Vagina (tissue), 2 donors: ENCODE results near the gene DCANP1. TPM values are rescaled to one million over a fixed set of nuclear protein-coding genes. Genes with fewer than 3 reads are reported as not detected.

Source experiments
- DNase-seq, 2 donors: peaks; one replicate each; pipeline ENCODE4 v3.0.0-alpha.2; 2017; ENCODE audit errors: extremely low spot score in 2 of 2
- H3K27ac ChIP-seq: fragments of 200-600 bp; sonication (generic); one replicate; pipeline ENCODE4 v1.5.1; 2019
- H3K27me3 ChIP-seq: fragments of 200-600 bp; sonication (generic); one replicate; pipeline ENCODE4 v1.5.1; 2019
- H3K36me3 ChIP-seq, 2 donors: fragments of 200-600 bp; sonication (generic); one replicate each; pipeline ENCODE4 v1.5.1; 2017 to 2019
- H3K4me1 ChIP-seq: fragments of 200-600 bp; sonication (generic); one replicate; pipeline ENCODE4 v1.5.1; 2019
- H3K4me3 ChIP-seq, 2 donors: fragments of 200-600 bp; sonication (generic); 1 replicate in 1 of 2; 2 replicates in 1 of 2; pipeline ENCODE4 v1.5.1; 2016 to 2019
- H3K9me3 ChIP-seq: fragments of 200-600 bp; sonication (generic); one replicate; pipeline ENCODE4 v1.5.1; 2019
- POLR2A ChIP-seq, 2 donors: fragments of 450-650 bp; IDR thresholded peaks; one replicate each; pipeline ENCODE4 v1.6.1; 2017; ENCODE audit warnings: antibody characterized with exemption in 2 of 2, mild to moderate bottlenecking in 2 of 2, moderate library complexity in 2 of 2
- POLR2AphosphoS5 ChIP-seq, 2 donors: sonication (generic); formaldehyde crosslinking; IDR thresholded peaks; one replicate each; pipeline ENCODE4 v1.9.0; 2017; ENCODE audit warnings: antibody characterized with exemption in 2 of 2, mild to moderate bottlenecking in 2 of 2, low read depth in 1 of 2; ENCODE audit not compliant: insufficient read depth in 1 of 2
- intact Hi-C: fragments of 100-400 bp; cut with DNase I; formaldehyde crosslinking; loops from one replicate; pipeline ENCODE4 v1.15.1; 2023
- total RNA-seq: library from RNA; depleted of rRNA; stranded (reverse); fragments of >200 nt; gene quantifications from one replicate; pipeline ENCODE4 v1.2.3, GENCODE V29; 2016
- TF ChIP-seq, protein P1 (sequence below), 3 experiments: fragments of 450-650 bp in 2 of 3; fragments of 200-600 bp in 1 of 3; sonication (generic) in 1 of 3; IDR thresholded peaks; one replicate each; pipeline ENCODE4 v1.5.1; 2017 to 2019; ENCODE audit warnings: antibody characterized with exemption in 3 of 3, mild to moderate bottlenecking in 2 of 3, moderate library complexity in 2 of 3

DCANP1 gene
- total RNA-seq, 1 donor from 2014 or later, result not detected

DNA sequence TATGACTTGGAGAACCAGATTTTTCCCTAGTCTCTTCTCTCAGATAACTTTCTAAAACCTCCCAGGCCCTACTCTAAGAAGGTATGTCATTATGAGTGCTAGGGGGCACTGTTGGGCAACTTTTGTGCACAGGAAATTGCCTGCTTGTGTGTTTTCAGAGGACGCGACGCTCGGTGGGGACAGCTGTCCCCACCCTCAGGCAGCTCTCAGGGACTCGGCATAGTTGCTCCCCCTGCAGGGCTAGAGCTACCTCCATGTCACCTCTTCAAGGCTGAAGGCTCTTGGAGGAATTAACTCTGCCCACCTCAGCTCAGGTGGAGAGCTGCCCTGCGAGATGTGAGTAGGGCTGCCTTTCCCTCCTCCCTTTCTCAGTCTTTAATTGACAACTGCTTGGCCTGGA lies 15.2 kb upstream of the DCANP1 start:
- no peak for DNase-seq
- Histone ChIP-seq H3K4me3 (no peak overlapping the region), H3K4me1 (no peaks in the 10 kb centered on the region), H3K36me3 (no peaks in the 10 kb centered on the region), H3K9me3 (no peaks in the 10 kb centered on the region), H3K27me3 (no peaks in the 10 kb centered on the region), H3K27ac (no peak overlapping the region)
- intact Hi-C loops, result no loop called here
- TF ChIP-seq, protein P1, sequence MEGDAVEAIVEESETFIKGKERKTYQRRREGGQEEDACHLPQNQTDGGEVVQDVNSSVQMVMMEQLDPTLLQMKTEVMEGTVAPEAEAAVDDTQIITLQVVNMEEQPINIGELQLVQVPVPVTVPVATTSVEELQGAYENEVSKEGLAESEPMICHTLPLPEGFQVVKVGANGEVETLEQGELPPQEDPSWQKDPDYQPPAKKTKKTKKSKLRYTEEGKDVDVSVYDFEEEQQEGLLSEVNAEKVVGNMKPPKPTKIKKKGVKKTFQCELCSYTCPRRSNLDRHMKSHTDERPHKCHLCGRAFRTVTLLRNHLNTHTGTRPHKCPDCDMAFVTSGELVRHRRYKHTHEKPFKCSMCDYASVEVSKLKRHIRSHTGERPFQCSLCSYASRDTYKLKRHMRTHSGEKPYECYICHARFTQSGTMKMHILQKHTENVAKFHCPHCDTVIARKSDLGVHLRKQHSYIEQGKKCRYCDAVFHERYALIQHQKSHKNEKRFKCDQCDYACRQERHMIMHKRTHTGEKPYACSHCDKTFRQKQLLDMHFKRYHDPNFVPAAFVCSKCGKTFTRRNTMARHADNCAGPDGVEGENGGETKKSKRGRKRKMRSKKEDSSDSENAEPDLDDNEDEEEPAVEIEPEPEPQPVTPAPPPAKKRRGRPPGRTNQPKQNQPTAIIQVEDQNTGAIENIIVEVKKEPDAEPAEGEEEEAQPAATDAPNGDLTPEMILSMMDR (IDR thresholded peaks at IDR 0.05), result no peak
- TF ChIP-seq POLR2A (IDR thresholded peaks at IDR 0.05) (no peak), POLR2AphosphoS5 (IDR thresholded peaks at IDR 0.05; ENCODE audit: insufficient read depth in 1 of 2, low read depth in 1 of 2) (no peak)

DNA sequence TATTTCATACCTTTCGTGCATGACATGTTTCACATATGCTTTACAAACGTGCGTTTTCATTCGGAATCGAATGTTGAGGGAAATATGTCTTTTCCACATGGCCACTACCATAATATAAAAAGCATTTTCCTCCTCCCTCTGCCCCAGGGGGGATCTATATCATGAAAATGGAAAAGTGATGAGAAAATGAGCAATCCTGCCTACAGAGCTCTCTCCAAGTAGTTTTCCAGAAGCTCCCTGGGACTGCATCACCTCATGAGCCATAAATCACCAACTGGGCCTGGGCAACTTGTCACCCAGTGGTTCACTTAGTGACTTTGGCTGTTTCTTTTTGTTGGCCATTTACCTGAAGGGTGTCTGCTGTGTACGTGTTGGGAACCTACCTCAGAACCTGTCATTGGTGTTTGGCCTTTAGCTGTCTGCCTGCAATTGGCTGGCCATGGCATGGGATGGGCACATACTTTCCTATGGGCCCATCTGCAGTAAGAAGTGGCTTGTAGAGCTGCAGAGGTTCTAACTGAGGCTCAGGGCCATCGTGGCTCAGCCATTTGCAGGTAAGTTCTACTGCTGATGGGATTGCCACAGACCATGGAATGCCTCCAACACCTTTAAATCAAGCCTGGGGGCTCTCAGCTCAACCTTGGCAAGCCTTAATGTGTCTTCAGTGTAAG lies 14.5 kb upstream of the DCANP1 start:
- intact Hi-C loops, result no loop called here

DNA sequence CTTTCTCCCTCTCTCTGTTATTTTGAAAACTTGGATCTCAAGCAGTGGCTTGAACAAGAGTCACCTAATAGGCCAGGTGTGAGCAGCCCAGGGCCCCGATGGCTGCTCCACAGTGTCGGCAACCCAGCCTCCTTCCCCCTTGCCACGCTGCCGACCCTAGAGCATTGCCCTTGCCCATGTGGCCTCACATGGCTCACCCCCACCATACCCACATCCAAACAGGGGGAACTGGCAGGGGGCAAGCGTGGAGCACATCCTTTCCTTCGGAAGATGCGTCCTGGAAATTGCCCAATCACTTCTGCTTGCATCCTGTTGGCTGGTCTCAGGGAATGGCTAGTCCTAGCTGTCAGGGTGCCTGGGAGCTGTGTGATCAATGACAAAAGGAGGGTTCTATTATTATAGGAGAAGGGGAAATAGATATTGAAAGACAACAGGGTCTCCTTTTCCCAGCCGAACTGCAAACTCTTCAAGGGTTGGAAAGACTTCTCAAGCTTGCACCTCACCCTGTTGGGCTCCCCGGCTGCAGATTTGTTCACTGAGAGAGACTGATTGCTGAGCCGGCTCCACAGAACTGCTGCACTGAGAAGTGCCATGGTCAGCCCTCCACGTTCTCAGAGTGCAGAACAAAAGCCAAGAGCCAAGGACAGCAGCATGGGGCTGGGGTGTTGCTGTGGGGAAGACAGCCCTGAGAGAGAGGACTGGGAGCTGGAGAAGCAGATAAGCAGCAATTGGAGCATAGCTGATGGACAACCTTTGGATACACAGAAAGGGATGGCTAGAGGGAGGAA lies 13.3 kb upstream of the DCANP1 start:
- intact Hi-C loops, result no loop called here
- no peak for TF ChIP-seq POLR2A (IDR thresholded peaks at IDR 0.05)
- no peak for TF ChIP-seq POLR2AphosphoS5 (IDR thresholded peaks at IDR 0.05; ENCODE audit: insufficient read depth in 1 of 2, low read depth in 1 of 2)
- H3K4me1 ChIP-seq, result peaks cover 6% of the 10 kb centered on the region
- no peaks in the 10 kb centered on the region for H3K9me3 ChIP-seq
- H3K27me3 ChIP-seq, result no peaks in the 10 kb centered on the region
- H3K27ac ChIP-seq, result no peak overlapping the region
- H3K4me3 ChIP-seq, result no peak overlapping the region
- no peak for DNase-seq
- no peaks in the 10 kb centered on the region for H3K36me3 ChIP-seq

More for the DNA sequence above, 14.5 kb upstream of the DCANP1 start:
- Histone ChIP-seq H3K36me3 (no peaks in the 10 kb centered on the region), H3K4me1 (no peaks in the 10 kb centered on the region), H3K27me3 (no peaks in the 10 kb centered on the region), H3K4me3 (no peak overlapping the region), H3K27ac (no peak overlapping the region), H3K9me3 (no peaks in the 10 kb centered on the region)
- DNase-seq, result no peak
- no peak for TF ChIP-seq POLR2AphosphoS5 (IDR thresholded peaks at IDR 0.05; ENCODE audit: insufficient read depth in 1 of 2, low read depth in 1 of 2)
- no peak for TF ChIP-seq POLR2A (IDR thresholded peaks at IDR 0.05)
- TF ChIP-seq, protein P1 (IDR thresholded peaks at IDR 0.05), result no peak

DNA sequence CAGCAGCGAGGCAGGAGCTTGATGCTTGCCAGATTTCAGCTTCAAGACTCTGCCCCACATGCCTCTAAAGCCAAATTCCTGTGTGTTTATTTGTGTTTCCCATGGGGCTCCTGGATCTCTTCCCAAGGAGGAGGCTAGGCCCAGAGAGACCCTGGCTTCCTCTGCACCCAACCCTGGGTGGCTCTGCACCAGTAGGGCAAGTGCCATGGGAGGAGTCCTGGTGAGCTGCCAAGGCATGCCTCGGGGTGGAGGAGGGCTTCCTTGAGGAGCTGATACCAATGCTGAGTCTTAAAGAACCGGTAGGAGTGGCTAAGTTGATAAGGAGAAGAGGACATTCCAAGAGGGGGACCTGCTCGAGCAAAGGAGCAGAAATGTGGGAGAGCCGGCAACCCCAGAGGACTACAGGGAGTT lies 11.8 kb upstream of the DCANP1 start:
- H3K4me1 ChIP-seq, result peaks cover 6% of the 10 kb centered on the region
- no peaks in the 10 kb centered on the region for H3K36me3 ChIP-seq
- no peak for DNase-seq
- no peaks in the 10 kb centered on the region for H3K27me3 ChIP-seq
- no peaks in the 10 kb centered on the region for H3K9me3 ChIP-seq
- intact Hi-C loops, result no loop called here
- no peak overlapping the region for H3K4me3 ChIP-seq
- no peak overlapping the region for H3K27ac ChIP-seq
- no peak for TF ChIP-seq POLR2AphosphoS5 (IDR thresholded peaks at IDR 0.05; ENCODE audit: insufficient read depth in 1 of 2, low read depth in 1 of 2)
- TF ChIP-seq POLR2A (IDR thresholded peaks at IDR 0.05), result no peak
- TF ChIP-seq, protein P1 (IDR thresholded peaks at IDR 0.05), result no peak

DNA sequence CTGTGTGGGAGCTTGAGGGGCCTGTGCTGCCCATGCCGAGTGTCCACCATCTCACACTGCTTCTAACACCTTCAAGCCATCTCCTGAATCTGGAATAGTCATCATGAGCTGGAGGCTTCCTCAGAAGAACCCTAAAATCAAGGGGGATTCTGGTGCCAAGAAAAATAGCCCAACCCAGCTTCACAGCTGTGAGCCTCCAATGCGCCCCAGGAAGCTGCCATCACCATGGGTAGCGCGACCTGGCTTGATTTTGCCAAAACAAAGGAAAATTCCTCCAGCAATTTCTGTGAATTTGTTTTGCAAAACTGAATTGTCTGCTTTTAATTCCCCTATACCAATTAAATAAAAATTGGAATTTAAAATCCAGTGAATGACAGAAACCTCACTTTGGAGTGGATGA lies 11.2 kb upstream of the DCANP1 start:
- no peaks in the 10 kb centered on the region for H3K36me3 ChIP-seq
- no peaks in the 10 kb centered on the region for H3K27me3 ChIP-seq
- intact Hi-C loops, result no loop called here
- no peak for DNase-seq
- peaks cover 6% of the 10 kb centered on the region for H3K4me1 ChIP-seq
- TF ChIP-seq, protein P1 (IDR thresholded peaks at IDR 0.05), result no peak
- TF ChIP-seq POLR2A (IDR thresholded peaks at IDR 0.05) (no peak), POLR2AphosphoS5 (IDR thresholded peaks at IDR 0.05; ENCODE audit: insufficient read depth in 1 of 2, low read depth in 1 of 2) (no peak)
- no peaks in the 10 kb centered on the region for H3K9me3 ChIP-seq
- H3K4me3 ChIP-seq, result no peak overlapping the region
- no peak overlapping the region for H3K27ac ChIP-seq
